Activated T-helper 17 cell treated with anti-CD3 and anti-CD28 coated beads, Interleukin-2, amount 50 U/mL, for 72 hours (primary cell): ENCODE measurements around the gene TTC3. TPM values are rescaled to one million over a fixed set of nuclear protein-coding genes. Genes with fewer than 3 reads are reported as not detected.
"Not testable (repeated sequence)": the region's sequence is repeated elsewhere in the genome, so short reads cannot be mapped to it uniquely, and the experiment has no call there.

Source experiments
- ATAC-seq: fragments of 150-1000 bp; cut with Tn5 transposase; replicated peaks from 2 replicates; pipeline ENCODE4 v1.10.0; 2021; ENCODE audit warnings: mild to moderate bottlenecking, moderate library complexity
- H3K27ac Mint-ChIP-seq: one replicate; pipeline ENCODE4 v1.8.0; 2022; ENCODE audit warnings: mixed read lengths
- H3K27me3 Mint-ChIP-seq: one replicate; pipeline ENCODE4 v1.8.0; 2022; ENCODE audit warnings: mixed read lengths
- H3K36me3 Mint-ChIP-seq: one replicate; pipeline ENCODE4 v1.8.0; 2022; ENCODE audit warnings: low read depth, mild to moderate bottlenecking, mixed read lengths
- H3K4me1 Mint-ChIP-seq: one replicate; pipeline ENCODE4 v1.8.0; 2022; ENCODE audit warnings: mixed read lengths
- H3K4me3 Mint-ChIP-seq: one replicate; pipeline ENCODE4 v1.8.0; 2022; ENCODE audit warnings: mild to moderate bottlenecking, mixed read lengths
- H3K9me3 Mint-ChIP-seq: one replicate; pipeline ENCODE4 v1.8.0; 2022; ENCODE audit warnings: mixed read lengths
- total RNA-seq, 2 donors: library from RNA; stranded (reverse); gene quantifications; one replicate each; pipeline ENCODE4 v1.2.3, GENCODE V29; 2022

The TTC3 gene
- total RNA-seq, 2 donors from 2014 or later = 69.2 to 105 TPM

GRCh38 chr21:37093977-37094376, 20.9 kb downstream of the TTC3 start:
- Mint-ChIP-seq H3K4me3 (no peak overlapping the region), H3K27ac (no peak overlapping the region), H3K27me3 (no peaks in the 10 kb centered on the region), H3K9me3 (no peaks in the 10 kb centered on the region), H3K36me3 (peaks cover 73% of the 10 kb centered on the region), H3K4me1 (no peaks in the 10 kb centered on the region)
- ATAC-seq = no peak

- ATAC-seq = no peak
- Mint-ChIP-seq H3K36me3 (peaks cover 82% of the 10 kb centered on the region), H3K4me1 (no peaks in the 10 kb centered on the region), H3K27me3 (no peaks in the 10 kb centered on the region), H3K27ac (no peak overlapping the region), H3K9me3 (no peaks in the 10 kb centered on the region), H3K4me3 (no peak overlapping the region)
Observed at GRCh38 chr21:37095821-37096220, 22.8 kb downstream of the TTC3 start.

- H3K4me1 Mint-ChIP-seq = peaks cover 3% of the 10 kb centered on the region
- ATAC-seq = no peak
- no peaks in the 10 kb centered on the region for H3K9me3 Mint-ChIP-seq
Observed at GRCh38 chr21:37098751-37099150, 25.7 kb downstream of the TTC3 start.

GRCh38 chr21:37100316-37100715, 27.3 kb downstream of the TTC3 start:
- Mint-ChIP-seq H3K27me3 (no peaks in the 10 kb centered on the region), H3K4me3 (no peak overlapping the region), H3K36me3 (peaks cover 56% of the 10 kb centered on the region), H3K4me1 (peaks cover 5% of the 10 kb centered on the region), H3K9me3 (no peaks in the 10 kb centered on the region), H3K27ac (no peak overlapping the region)
- no peak for ATAC-seq

More at GRCh38 chr21:37098751-37099150, 25.7 kb downstream of the TTC3 start:
- Mint-ChIP-seq H3K36me3 (peaks cover 64% of the 10 kb centered on the region), H3K27me3 (no peaks in the 10 kb centered on the region), H3K4me3 (no peak overlapping the region), H3K27ac (no peak overlapping the region)

GRCh38 chr21:37101384-37101783, 28.3 kb downstream of the TTC3 start:
- Mint-ChIP-seq H3K9me3 (no peaks in the 10 kb centered on the region), H3K4me3 (no peak overlapping the region), H3K27ac (no peak overlapping the region), H3K27me3 (no peaks in the 10 kb centered on the region), H3K4me1 (peaks cover 5% of the 10 kb centered on the region), H3K36me3 (peaks cover 45% of the 10 kb centered on the region)
- no peak for ATAC-seq

GRCh38 chr21:37102746-37103145, 29.7 kb downstream of the TTC3 start:
- ATAC-seq, H3K27me3 Mint-ChIP-seq, H3K4me1 Mint-ChIP-seq, H3K27ac Mint-ChIP-seq, H3K9me3 Mint-ChIP-seq, H3K4me3 Mint-ChIP-seq: not testable (repeated sequence)
- H3K36me3 Mint-ChIP-seq = peaks cover 41% of the 10 kb centered on the region

- peaks cover 22% of the 10 kb centered on the region for H3K36me3 Mint-ChIP-seq
- ATAC-seq = no peak
Observed at GRCh38 chr21:37106998-37107397, 33.9 kb downstream of the TTC3 start.

GRCh38 chr21:37111029-37111428, 38.0 kb downstream of the TTC3 start:
- H3K27ac Mint-ChIP-seq, ATAC-seq, H3K4me1 Mint-ChIP-seq, H3K27me3 Mint-ChIP-seq, H3K4me3 Mint-ChIP-seq, H3K9me3 Mint-ChIP-seq: not testable (repeated sequence)
- H3K36me3 Mint-ChIP-seq = peaks cover 25% of the 10 kb centered on the region

More at GRCh38 chr21:37106998-37107397, 33.9 kb downstream of the TTC3 start:
- Mint-ChIP-seq H3K4me1 (peaks cover 5% of the 10 kb centered on the region), H3K4me3 (no peak overlapping the region), H3K27me3 (no peaks in the 10 kb centered on the region), H3K9me3 (no peaks in the 10 kb centered on the region), H3K27ac (no peak overlapping the region)

- ATAC-seq, H3K9me3 Mint-ChIP-seq, H3K27me3 Mint-ChIP-seq, H3K27ac Mint-ChIP-seq, H3K4me3 Mint-ChIP-seq: not testable (repeated sequence)
- H3K36me3 Mint-ChIP-seq = peaks cover 11% of the 10 kb centered on the region
- H3K4me1 Mint-ChIP-seq = peaks cover 12% of the 10 kb centered on the region
Observed at GRCh38 chr21:37114301-37114700, 41.2 kb downstream of the TTC3 start.

- H3K27me3 Mint-ChIP-seq, H3K9me3 Mint-ChIP-seq, H3K4me3 Mint-ChIP-seq, ATAC-seq, H3K27ac Mint-ChIP-seq: not testable (repeated sequence)
- Mint-ChIP-seq H3K36me3 (peaks cover 31% of the 10 kb centered on the region), H3K4me1 (peaks cover 20% of the 10 kb centered on the region)
Observed at GRCh38 chr21:37116459-37116858, 43.4 kb downstream of the TTC3 start.

GRCh38 chr21:37117204-37117603, 44.1 kb downstream of the TTC3 start:
- Mint-ChIP-seq H3K36me3 (peaks cover 34% of the 10 kb centered on the region), H3K27me3 (no peaks in the 10 kb centered on the region), H3K9me3 (no peaks in the 10 kb centered on the region), H3K4me3 (no peak overlapping the region), H3K4me1 (peaks cover 20% of the 10 kb centered on the region), H3K27ac (no peak overlapping the region)
- no peak for ATAC-seq

GRCh38 chr21:37118187-37118826, 45.3 kb downstream of the TTC3 start:
- peak overlapping the region; percentile 73 for H3K27ac Mint-ChIP-seq

GRCh38 chr21:37119421-37120218, 46.6 kb downstream of the TTC3 start:
- Mint-ChIP-seq H3K9me3 (no peaks in the 10 kb centered on the region), H3K4me3 (peak overlapping the region; percentile 18), H3K27ac (peak overlapping the region; percentile 73), H3K36me3 (peaks cover 51% of the 10 kb centered on the region), H3K4me1 (peaks cover 20% of the 10 kb centered on the region), H3K27me3 (no peaks in the 10 kb centered on the region)
- ATAC-seq = peak; percentile 77

More at GRCh38 chr21:37118187-37118826, 45.3 kb downstream of the TTC3 start:
- no peak for ATAC-seq
- Mint-ChIP-seq H3K27me3 (no peaks in the 10 kb centered on the region), H3K4me1 (peaks cover 20% of the 10 kb centered on the region), H3K4me3 (no peak overlapping the region), H3K9me3 (no peaks in the 10 kb centered on the region), H3K36me3 (peaks cover 45% of the 10 kb centered on the region)

GRCh38 chr21:37128076-37128475, 55.0 kb downstream of the TTC3 start:
- H3K4me1 Mint-ChIP-seq = no peaks in the 10 kb centered on the region
- H3K27ac Mint-ChIP-seq = no peak overlapping the region
- H3K36me3 Mint-ChIP-seq = peaks cover 86% of the 10 kb centered on the region
- no peak for ATAC-seq
- H3K4me3 Mint-ChIP-seq = no peak overlapping the region
- no peaks in the 10 kb centered on the region for H3K9me3 Mint-ChIP-seq
- no peaks in the 10 kb centered on the region for H3K27me3 Mint-ChIP-seq

- Mint-ChIP-seq H3K9me3 (no peaks in the 10 kb centered on the region), H3K27me3 (no peaks in the 10 kb centered on the region)
Observed at GRCh38 chr21:37130971-37131370, 57.9 kb downstream of the TTC3 start.

More at GRCh38 chr21:37130971-37131370, 57.9 kb downstream of the TTC3 start:
- H3K4me1 Mint-ChIP-seq = peaks cover under 1% of the 10 kb centered on the region
- ATAC-seq = no peak
- H3K36me3 Mint-ChIP-seq = peaks cover 93% of the 10 kb centered on the region
- no peak overlapping the region for H3K4me3 Mint-ChIP-seq
- H3K27ac Mint-ChIP-seq = no peak overlapping the region
